Astrocyte of the spinal cord (primary cell): ENCODE data around the gene EDN3.

ENCODE experiments used
- DNase-seq: peaks from one replicate; pipeline ENCODE4 v3.0.0; 2011; ENCODE audit warnings: low read depth, low spot score
- H3K4me3 ChIP-seq: 2 replicates; pipeline ENCODE4 v1.5.1; 2011; ENCODE audit warnings: low read depth, mild to moderate bottlenecking, low read length, moderate library complexity
- CTCF ChIP-seq: IDR thresholded peaks from 2 replicates; pipeline ENCODE4 v1.5.1; 2012; ENCODE audit warnings: low read depth, mild to moderate bottlenecking, low read length, inconsistent platforms
- in situ Hi-C: cut with HindIII; loops from 2 replicates; pipeline ENCODE4 v1.10.0; 2017; ENCODE audit warnings: low sequenced_read_pairs

The EDN3 gene

GRCh38 chr20:59301343-59302007 is 1.1 kb downstream of the EDN3 start:
- no peak for TF ChIP-seq CTCF
- H3K4me3 ChIP-seq = no peak overlapping the region
- in situ Hi-C loops = no loop called here
- DNase-seq = no peak

DNA sequence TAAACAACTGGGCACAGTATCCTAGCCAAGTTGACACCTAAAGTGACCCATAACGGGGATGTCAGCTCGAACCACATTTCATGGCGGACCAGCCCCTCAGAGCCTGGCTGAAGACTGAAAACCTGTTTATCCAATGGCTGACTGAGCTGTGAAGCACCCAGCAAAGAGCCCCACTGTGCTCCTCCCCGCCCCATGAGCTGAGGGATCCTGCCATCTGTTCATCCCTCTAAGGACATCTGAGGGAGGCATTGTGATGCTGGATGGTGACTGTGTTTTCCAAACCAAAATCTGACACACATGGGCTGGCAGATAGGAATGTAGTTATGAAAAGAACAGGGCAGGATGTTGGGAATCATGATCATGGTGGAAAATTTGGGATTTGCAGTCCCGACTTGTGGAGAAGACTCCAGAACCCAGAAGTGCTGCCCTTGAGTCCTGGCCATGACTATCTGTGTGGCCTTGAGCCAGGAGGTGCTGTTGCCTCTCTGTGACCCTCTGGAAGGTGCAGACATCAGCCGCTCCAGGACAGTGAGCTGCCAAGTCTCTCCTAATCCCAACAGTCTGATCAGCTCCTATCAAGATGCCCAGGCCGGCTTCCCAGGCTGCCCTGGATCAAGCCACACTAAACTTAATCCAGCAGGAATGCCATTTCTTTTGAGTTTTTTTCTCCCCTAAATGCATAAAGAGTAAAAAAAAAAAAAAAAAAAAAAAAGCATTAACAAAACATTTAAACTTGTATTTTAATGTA is 5.7 kb downstream of the EDN3 start:
- no peak for DNase-seq
- H3K4me3 ChIP-seq = no peak overlapping the region
- TF ChIP-seq CTCF = no peak
- in situ Hi-C loops = no loop called here

DNA sequence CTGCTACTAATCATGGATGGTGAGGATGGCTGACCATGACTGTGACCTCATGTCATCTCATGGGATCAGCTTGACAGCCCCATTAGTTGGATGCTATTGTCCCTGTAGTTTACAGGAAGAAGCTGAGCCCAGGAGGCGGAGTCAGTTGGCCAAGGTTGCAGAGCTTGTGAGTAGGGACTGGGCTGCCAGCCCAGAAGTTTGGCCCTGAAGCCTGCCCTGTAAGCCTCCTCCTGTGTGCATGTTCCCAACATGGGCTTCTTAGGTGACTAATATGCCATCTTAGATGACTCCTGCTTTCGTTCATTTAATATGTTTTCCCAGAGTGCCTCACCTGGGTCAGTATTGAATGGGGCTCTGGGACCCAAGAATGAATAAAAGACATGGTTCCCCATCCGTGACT is 6.9 kb downstream of the EDN3 start:
- no peak overlapping the region for H3K4me3 ChIP-seq
- no peak for TF ChIP-seq CTCF
- in situ Hi-C loops = no loop called here
- DNase-seq = no peak

DNA sequence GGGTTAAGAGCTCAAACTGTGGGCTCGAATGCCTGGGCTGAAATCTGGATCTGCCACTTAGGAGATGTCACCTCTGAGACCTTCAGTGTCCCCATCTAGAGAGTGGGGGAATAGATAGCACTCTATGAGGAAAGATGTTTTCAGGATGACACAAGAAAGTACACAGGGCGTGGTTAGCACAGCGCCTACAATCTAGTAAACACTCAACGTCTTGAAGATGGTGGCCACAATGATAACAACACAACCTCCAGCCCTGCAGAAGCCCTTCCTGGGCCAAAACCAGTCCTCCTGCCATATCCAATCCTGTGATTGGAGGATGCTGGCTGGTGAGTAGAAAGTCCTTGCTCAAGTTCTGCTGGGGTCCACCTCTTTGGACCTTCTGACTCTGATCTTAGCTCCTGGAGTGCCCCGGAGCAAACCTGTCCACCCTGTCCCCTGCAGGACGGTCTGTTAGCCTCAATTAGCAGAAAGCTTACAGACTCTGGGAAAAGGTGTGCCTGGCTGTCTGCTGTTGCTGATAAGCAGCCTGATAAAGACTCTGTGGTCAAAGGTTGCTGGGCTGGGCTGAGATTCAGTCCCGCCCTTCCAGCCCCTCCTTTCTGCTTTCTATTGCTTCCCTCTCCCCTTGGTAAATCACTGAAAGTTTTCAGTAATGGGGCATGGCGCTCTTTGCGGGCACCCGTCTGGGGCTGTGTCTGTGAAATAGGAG is 8.2 kb downstream of the EDN3 start:
- no peak overlapping the region for H3K4me3 ChIP-seq
- DNase-seq = no peak
- in situ Hi-C loops = no loop called here
- no peak for TF ChIP-seq CTCF

DNA sequence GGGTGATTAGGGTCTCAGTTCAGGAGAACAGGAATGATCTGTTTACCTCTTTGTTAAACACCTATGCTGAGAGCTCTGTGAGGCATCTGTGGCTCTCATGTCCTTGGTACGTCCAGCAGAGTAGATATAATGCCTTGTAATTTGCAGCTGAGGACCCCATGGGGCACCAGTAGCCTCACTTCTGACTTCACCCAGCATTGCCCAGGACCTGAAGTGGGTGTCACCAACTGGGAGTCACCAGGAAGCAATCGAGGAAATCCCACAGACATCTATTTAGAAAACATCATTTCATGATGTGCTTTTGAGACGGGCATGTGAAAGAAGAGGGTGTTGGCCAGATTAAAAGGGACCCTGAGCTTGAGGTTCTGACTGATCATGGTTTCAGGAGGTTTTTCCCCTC is 8.8 kb downstream of the EDN3 start:
- no peak overlapping the region for H3K4me3 ChIP-seq
- in situ Hi-C loops = no loop called here
- TF ChIP-seq CTCF = no peak
- DNase-seq = no peak

GRCh38 chr20:59314997-59315396 is 14.6 kb downstream of the EDN3 start:
- no peak for DNase-seq
- no peak for TF ChIP-seq CTCF
- in situ Hi-C loops = no loop called here
- no peak overlapping the region for H3K4me3 ChIP-seq
